Immature natural killer cell (primary cell): ENCODE measurements around the gene CHRDL2. TPM values are rescaled to one million over a fixed set of nuclear protein-coding genes. Genes with fewer than 3 reads are reported as not detected.
"Not testable (repeated sequence)": the region's sequence is repeated elsewhere in the genome, so short reads cannot be mapped to it uniquely, and the experiment has no call there.

Source experiments
- DNase-seq, 3 donors: peaks; one replicate each; pipeline ENCODE4 v3.0.0; 2022; ENCODE audit warnings: mixed read lengths in 1 of 3
- H3K27ac Mint-ChIP-seq, 6 donors: one replicate each; pipeline ENCODE4 v1.8.0; 2020; ENCODE audit warnings: mixed read lengths in 6 of 6, mild to moderate bottlenecking in 5 of 6, inconsistent platforms in 4 of 6, moderate library complexity in 3 of 6
- H3K27me3 Mint-ChIP-seq, 3 donors: one replicate each; pipeline ENCODE4 v1.8.0; 2020 to 2021; ENCODE audit warnings: low read depth in 3 of 3, mild to moderate bottlenecking in 3 of 3, mixed read lengths in 3 of 3, moderate library complexity in 3 of 3, inconsistent platforms in 1 of 3
- H3K36me3 Mint-ChIP-seq, 3 donors: one replicate each; pipeline ENCODE4 v1.8.0; 2020; ENCODE audit warnings: mixed read lengths in 3 of 3, inconsistent platforms in 2 of 3, mild to moderate bottlenecking in 2 of 3
- H3K4me1 Mint-ChIP-seq, 2 donors: one replicate each; pipeline ENCODE4 v1.8.0; 2020; ENCODE audit warnings: inconsistent platforms in 2 of 2, mild to moderate bottlenecking in 2 of 2, mixed read lengths in 2 of 2, moderate library complexity in 1 of 2
- H3K4me3 Mint-ChIP-seq, 5 donors: one replicate each; pipeline ENCODE4 v1.8.0; 2020; ENCODE audit warnings: mild to moderate bottlenecking in 5 of 5, mixed read lengths in 5 of 5, inconsistent platforms in 3 of 5, moderate library complexity in 3 of 5
- H3K9me3 Mint-ChIP-seq, 6 donors: one replicate each; pipeline ENCODE4 v1.8.0; 2020; ENCODE audit warnings: mild to moderate bottlenecking in 6 of 6, mixed read lengths in 6 of 6, inconsistent platforms in 4 of 6, moderate library complexity in 3 of 6
- polyA plus RNA-seq, 3 donors: library from polyadenylated mRNA; unstranded; fragments of 300-500 nt; fragmentation: Illumina TruSeq; gene quantifications; one replicate each; pipeline ENCODE4 v1.2.3, GENCODE V29; 2021

Gene CHRDL2, protein sequence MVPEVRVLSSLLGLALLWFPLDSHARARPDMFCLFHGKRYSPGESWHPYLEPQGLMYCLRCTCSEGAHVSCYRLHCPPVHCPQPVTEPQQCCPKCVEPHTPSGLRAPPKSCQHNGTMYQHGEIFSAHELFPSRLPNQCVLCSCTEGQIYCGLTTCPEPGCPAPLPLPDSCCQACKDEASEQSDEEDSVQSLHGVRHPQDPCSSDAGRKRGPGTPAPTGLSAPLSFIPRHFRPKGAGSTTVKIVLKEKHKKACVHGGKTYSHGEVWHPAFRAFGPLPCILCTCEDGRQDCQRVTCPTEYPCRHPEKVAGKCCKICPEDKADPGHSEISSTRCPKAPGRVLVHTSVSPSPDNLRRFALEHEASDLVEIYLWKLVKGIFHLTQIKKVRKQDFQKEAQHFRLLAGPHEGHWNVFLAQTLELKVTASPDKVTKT
- polyA plus RNA-seq, result not detected

DNA sequence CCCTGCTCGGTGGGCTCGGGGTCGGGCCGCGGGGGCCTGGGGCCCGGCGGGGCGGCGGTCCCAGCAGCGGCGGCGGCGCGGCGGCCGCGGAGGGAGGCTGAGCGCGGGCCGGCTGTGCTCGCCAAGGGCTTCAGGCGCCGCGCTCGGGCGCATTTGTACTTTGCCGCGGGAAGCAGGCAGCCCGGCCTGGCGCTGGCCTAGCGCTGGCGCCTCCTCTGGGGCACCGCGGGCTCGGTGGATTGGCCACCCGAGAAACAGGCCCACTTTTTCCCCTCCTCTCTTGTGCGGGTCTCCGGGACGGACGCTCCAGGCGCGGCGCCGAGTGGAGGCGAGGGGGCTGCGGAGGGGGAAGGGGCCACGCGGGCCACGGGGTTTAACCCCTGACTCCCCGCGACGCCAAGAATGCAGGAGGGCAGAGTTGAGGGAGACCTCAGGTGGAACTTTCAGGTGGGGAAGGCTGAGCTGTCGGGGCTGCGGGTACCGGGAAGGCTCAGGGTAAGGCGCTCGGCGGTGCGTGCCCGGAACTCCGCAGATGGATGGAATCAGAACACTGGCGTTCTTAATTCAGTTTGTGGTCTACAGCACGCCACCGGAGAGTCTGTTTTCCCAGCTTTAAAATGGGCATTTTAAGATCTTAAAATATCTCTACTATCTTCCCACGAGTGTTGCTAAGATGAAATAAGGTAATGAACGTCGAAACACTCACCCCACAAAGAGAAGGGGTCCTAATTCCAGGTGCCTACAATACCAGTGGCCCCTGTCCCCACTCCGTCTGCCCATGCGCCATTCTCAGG, at the start of gene CHRDL2:
Gene CHRDL2 (minus strand): TSS at position 126 of the 794 bp plus-strand sequence. CDS start 538 bp downstream, outside the sequence.
- Mint-ChIP-seq H3K9me3 (peaks cover 0 to 3% (median 0%) of the 10 kb centered on the region in 6 donors), H3K27ac (no peak within 1 kb of the TSS), H3K36me3 (no peaks in the 10 kb centered on the region), H3K4me3 (no peak within 1 kb of the TSS), H3K4me1 (peaks cover 0 to 3% of the 10 kb centered on the region in 2 donors), H3K27me3 (peaks cover 7 to 30% (median 27%) of the 10 kb centered on the region in 3 donors)
- DNase-seq, result no peak

DNA sequence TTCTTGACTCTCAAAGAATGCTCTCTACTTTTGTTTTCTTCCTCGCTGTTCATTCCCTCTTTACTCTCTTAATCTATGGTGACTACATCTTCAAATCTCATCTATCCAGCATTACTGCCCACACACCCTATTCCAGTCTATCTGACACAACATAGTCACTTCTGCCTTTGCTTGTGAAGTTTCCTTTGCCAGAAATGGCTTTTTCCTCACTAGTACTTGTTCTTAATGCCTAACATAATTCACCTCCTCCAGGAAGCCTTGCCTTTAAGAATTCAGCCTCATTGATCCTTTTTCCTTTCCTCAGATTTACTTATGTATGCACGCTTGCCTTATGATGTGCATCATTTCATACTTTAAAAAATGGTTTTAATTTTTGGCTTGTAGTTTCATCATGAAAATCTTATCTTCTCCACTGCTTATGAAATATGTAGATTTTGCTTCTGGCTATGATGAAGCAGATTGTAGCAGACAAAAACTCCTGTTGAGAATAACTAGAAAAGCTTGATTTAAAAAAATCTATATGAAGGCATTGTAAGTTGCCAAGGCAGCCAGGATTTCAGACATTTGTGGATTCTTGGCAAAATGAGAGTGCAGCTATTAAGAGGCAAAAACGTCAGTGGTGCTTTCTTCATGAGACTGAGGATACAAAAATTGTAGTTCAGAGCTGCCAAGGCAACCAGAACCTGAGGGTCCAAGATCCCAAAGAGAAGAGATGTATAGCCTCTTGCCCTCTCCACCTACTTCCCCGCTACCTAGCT, 49.2 kb upstream of the CHRDL2 start:
- DNase-seq, result no peak
- Mint-ChIP-seq H3K4me3 (no peak overlapping the region), H3K27ac (no peak overlapping the region), H3K27me3 (no peaks in the 10 kb centered on the region), H3K9me3 (no peaks in the 10 kb centered on the region), H3K36me3 (peaks cover 0 to 4% (median 0%) of the 10 kb centered on the region in 3 donors), H3K4me1 (peaks cover 27 to 40% of the 10 kb centered on the region in 2 donors)

DNA sequence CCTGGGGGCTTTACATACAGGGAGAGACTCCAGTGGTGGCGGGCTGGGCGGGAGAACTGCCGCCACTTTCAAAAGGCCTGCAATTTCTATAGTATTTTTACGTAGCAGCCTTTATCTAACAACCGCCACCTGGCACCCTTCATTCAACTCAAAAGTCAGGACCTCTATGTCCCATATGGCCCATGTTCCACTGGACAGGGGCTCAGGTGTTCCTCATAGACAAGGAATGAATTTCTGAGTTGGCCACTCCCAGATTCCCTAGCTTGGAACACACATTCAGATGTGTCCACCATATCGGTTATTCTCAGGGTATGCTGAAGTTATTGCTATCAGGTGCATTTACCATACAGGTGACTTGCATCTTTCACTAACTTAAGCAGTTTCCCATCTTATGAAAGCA, 47.4 kb upstream of the CHRDL2 start:
- no peak for DNase-seq
- H3K27me3 Mint-ChIP-seq, result no peaks in the 10 kb centered on the region
- H3K4me1 Mint-ChIP-seq, result peaks cover 31 to 40% of the 10 kb centered on the region in 2 donors
- no peaks in the 10 kb centered on the region for H3K9me3 Mint-ChIP-seq
- no peak overlapping the region for H3K4me3 Mint-ChIP-seq
- peak overlapping the region in 1 of 6 donors; percentile 45 for H3K27ac Mint-ChIP-seq
- H3K36me3 Mint-ChIP-seq, result peaks cover 0 to 4% (median 3%) of the 10 kb centered on the region in 3 donors

DNA sequence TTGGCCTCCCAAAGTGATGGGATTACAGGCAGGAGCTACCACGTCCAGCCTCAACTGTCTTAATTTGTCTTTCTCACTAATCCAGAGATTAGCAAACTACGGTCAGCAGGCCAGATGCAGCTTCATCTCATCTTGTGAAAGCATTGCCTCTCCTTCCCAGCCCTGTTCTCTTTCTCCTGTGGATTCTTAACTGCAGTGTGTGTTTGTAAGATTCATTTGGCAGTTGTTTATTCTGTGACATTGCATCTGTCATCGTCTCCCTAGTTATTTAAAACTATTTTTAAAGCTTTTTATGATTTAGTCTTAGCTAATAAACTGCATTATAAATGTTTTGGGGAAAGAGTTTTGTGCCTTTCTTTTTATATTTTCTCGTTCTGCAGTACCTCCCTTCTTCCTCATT, 46.7 kb upstream of the CHRDL2 start:
- Mint-ChIP-seq H3K9me3 (no peaks in the 10 kb centered on the region), H3K4me1 (peaks cover 27 to 47% of the 10 kb centered on the region in 2 donors), H3K27ac (peak overlapping the region in 4 of 6 donors; percentile 1 to 45 (median 31)), H3K36me3 (peaks cover 0 to 4% (median 3%) of the 10 kb centered on the region in 3 donors), H3K27me3 (no peaks in the 10 kb centered on the region), H3K4me3 (no peak overlapping the region)
- DNase-seq, result no peak

DNA sequence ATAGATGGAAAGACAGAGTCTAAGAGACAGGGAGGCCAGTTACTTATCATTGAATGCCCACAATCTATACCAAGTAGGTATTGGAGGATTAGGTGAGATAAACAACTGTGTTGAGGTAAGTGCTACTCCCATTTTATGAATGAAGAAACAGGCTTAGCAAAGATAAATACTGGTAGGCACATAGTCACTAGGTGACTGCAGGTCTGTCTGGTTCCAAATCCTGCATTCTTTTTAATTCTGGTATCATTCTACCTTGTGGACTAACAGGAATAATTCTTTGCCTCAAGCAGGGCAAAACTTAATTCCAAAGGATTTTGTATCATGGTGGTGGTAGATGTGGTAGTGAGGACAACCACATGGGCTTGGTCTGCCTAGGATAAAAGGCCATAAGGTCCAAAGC, 45.8 kb upstream of the CHRDL2 start:
- DNase-seq, result no peak
- Mint-ChIP-seq H3K27ac (peak overlapping the region in 1 of 6 donors; percentile 9), H3K4me1 (peaks cover 26 to 55% of the 10 kb centered on the region in 2 donors), H3K9me3 (no peaks in the 10 kb centered on the region), H3K27me3 (no peaks in the 10 kb centered on the region), H3K36me3 (peaks cover 0 to 4% (median 3%) of the 10 kb centered on the region in 3 donors), H3K4me3 (no peak overlapping the region)

DNA sequence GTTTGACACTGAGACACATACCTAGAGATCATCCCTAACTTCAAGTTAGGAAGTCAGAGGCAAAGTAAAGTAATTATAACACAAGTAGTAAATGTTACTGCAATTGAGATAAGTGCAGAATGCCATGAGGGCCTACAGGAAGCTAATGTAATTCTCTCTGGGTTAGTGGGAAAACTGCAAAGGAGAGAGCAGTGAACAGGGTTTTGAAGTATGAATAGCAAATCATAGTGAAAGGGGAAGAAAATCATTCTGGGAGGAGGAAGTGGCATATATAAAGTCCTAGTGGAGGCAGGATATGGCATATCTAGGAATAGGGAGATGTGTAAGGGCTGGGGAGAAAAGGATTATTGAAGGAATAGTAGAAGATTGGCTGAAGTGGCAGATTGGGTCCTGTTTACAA, 45.3 kb upstream of the CHRDL2 start:
- no peak overlapping the region for H3K4me3 Mint-ChIP-seq
- peaks cover 26 to 56% of the 10 kb centered on the region in 2 donors for H3K4me1 Mint-ChIP-seq
- H3K27me3 Mint-ChIP-seq, result no peaks in the 10 kb centered on the region
- DNase-seq, result no peak
- H3K27ac Mint-ChIP-seq, result peak overlapping the region in 2 of 6 donors; percentile 3 to 9
- no peaks in the 10 kb centered on the region for H3K9me3 Mint-ChIP-seq
- peaks cover 0 to 4% (median 3%) of the 10 kb centered on the region in 3 donors for H3K36me3 Mint-ChIP-seq

DNA sequence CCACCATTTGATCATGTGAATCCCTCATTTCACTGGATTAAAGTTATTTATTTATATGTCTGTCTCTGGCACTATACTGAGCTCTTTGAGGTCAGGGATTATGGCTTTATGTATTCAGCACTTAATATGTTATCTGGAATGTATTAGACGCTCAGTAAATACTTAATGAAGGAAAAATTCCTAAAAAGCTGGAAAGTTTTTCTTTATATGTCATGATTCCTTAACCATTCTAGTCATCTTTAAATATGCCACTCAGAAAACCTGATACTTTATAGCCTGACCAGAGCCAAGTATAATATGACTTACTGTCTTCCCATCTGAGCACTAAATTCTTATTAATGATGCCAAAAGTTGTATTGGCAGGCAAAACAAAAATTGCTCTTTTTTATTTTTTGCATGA, 44.5 kb upstream of the CHRDL2 start:
- Mint-ChIP-seq H3K27ac (peak overlapping the region in 3 of 6 donors; percentile 0 to 58 (median 15)), H3K4me1 (peaks cover 32 to 63% of the 10 kb centered on the region in 2 donors), H3K27me3 (no peaks in the 10 kb centered on the region), H3K36me3 (peaks cover 0 to 4% (median 3%) of the 10 kb centered on the region in 3 donors), H3K4me3 (no peak overlapping the region), H3K9me3 (no peaks in the 10 kb centered on the region)
- no peak for DNase-seq

DNA sequence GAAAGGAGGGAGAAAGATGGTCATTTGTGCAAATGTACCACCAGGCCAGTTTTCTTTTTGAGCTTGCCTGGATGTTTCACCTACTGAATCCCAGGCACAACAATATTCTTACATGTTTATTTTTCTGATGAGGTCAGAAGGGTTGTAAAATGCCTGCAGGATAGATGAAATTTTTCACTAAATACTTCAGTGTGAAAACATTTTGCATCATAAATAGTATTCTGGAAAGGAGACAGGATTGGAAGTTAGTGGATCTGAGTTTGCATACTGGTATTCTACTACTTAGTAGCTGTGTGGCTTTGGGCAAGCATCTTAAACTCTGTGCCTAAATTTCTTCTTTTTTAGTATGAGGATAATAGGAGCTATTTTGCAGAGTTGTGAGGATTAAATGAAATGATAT, 42.2 kb upstream of the CHRDL2 start:
- peaks cover 0 to 4% (median 3%) of the 10 kb centered on the region in 3 donors for H3K36me3 Mint-ChIP-seq
- H3K27me3 Mint-ChIP-seq, result no peaks in the 10 kb centered on the region
- H3K27ac Mint-ChIP-seq, result peak overlapping the region in 1 of 6 donors; percentile 10
- H3K4me1 Mint-ChIP-seq, result peaks cover 50 to 82% of the 10 kb centered on the region in 2 donors
- H3K9me3 Mint-ChIP-seq, result no peaks in the 10 kb centered on the region
- no peak for DNase-seq
- no peak overlapping the region for H3K4me3 Mint-ChIP-seq

DNA sequence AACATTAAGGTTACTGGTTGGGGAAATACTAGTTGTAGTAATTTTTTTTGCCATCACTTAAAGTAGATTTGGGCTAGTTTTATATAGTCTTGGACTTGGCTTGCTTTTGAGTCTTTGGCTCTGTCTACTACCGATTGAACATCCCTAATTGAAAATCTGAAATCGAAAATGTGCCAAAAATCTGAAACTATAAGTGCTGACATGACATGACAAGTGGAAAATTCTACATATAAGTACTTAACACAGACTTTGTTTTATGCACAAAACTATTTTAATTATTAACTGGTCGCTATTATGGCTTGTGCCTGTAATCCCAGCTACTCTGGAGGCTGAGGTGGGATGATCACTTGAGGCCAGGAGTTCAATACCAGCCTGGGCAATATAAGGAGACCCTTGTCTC, 39.9 kb upstream of the CHRDL2 start:
- Mint-ChIP-seq H3K9me3 (no peaks in the 10 kb centered on the region), H3K27ac (peak overlapping the region; percentile 14 to 89 (median 80)), H3K36me3 (peaks cover 0 to 3% (median 0%) of the 10 kb centered on the region in 3 donors), H3K27me3 (no peaks in the 10 kb centered on the region), H3K4me3 (peak overlapping the region in 3 of 5 donors; percentile 35 to 73 (median 40)), H3K4me1 (peaks cover 46 to 79% of the 10 kb centered on the region in 2 donors)
- no peak for DNase-seq

DNA sequence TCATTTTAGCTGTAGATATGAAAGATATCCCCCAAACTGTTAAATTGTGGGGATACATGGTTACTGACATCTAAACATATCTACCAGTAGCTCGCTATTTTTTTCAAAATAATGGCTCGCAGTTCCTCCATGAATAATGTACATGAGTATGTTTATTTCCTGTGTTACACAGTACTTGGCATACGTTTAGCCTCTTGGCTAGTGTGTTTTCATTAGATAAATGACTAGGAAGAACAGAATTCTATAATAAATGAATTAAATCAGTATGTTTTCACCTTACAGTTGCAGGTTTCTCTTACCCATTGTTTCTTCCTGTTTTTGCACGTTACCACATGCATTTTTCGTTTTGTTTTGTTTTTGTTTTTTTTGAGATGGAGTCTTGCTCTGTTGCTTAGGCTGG, 39.2 kb upstream of the CHRDL2 start:
- H3K4me1 Mint-ChIP-seq, result peaks cover 46 to 79% of the 10 kb centered on the region in 2 donors
- H3K4me3 Mint-ChIP-seq, result peak overlapping the region in 3 of 5 donors; percentile 35 to 73 (median 40)
- peak in 1 of 3 donors; percentile 17 for DNase-seq
- H3K27ac Mint-ChIP-seq, result peak overlapping the region; percentile 19 to 89 (median 80)
- peaks cover 0 to 3% (median 0%) of the 10 kb centered on the region in 3 donors for H3K36me3 Mint-ChIP-seq
- no peaks in the 10 kb centered on the region for H3K27me3 Mint-ChIP-seq
- no peaks in the 10 kb centered on the region for H3K9me3 Mint-ChIP-seq

DNA sequence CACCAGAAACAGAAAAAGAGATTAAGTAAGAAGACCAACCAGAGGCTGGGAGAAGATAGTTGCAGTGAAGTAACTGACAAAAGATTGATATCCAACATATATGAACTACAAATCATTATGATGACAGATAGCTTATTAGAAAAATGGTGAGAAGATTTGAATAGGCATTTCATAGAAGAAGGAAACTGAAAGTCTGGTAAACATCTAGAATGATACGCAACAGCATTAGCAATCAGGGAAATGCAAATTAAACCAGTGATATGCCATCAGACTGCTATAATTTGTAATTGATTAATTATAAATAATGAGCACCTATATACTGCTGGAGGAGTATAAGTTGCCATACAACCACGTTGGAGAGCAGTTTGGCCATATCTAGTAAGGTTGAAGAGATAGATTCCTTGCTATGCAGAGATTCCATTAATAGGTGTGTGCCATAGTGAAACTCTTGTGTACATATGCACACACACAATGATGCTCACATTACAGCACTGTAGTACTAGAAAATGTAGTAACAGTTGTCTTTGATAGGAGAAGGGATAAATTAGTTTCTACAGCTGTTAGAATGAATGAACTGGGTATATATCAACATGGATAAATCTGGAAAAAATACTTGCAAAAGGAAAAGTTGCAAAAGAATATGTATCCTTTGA, 38.0 kb upstream of the CHRDL2 start:
- peaks cover 0 to 5% (median 0%) of the 10 kb centered on the region in 3 donors for H3K36me3 Mint-ChIP-seq
- H3K27ac Mint-ChIP-seq, result peak overlapping the region; percentile 19 to 89 (median 76)
- no peak for DNase-seq
- peaks cover 0 to 1% (median 0%) of the 10 kb centered on the region in 3 donors for H3K27me3 Mint-ChIP-seq
- H3K4me1 Mint-ChIP-seq, result peaks cover 42 to 73% of the 10 kb centered on the region in 2 donors
- H3K4me3 Mint-ChIP-seq, result peak overlapping the region in 3 of 5 donors; percentile 9 to 73 (median 40)
- no peaks in the 10 kb centered on the region for H3K9me3 Mint-ChIP-seq

DNA sequence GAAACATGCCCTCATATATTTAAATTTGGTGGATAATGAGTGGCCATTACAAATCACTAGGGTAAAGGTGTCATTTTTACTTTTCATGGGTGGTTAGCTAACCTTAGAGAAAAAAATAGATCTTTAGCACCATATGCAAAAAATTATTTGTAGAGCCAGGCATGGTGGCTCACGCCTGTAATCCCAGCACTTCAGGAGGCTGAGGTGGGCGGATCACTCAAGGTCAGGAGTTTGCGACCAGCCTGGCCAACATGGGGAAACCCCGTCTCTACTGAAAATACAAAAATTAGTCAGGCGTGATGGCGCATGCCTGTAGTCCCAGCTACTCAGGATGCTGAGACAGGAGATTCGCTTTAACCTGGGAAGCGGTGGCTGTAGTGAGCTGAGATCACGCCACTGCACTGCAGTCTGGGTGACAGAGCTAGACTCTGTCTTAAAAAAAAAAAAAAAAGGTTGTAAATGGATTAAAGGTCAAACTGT, 37.0 kb upstream of the CHRDL2 start:
- Mint-ChIP-seq H3K4me1 (peaks cover 49 to 78% of the 10 kb centered on the region in 2 donors), H3K36me3 (peaks cover 0 to 10% (median 0%) of the 10 kb centered on the region in 3 donors), H3K4me3 (peak overlapping the region in 1 of 5 donors; percentile 44), H3K27ac (peak overlapping the region in 3 of 6 donors; percentile 29 to 80 (median 75))
- not testable (repeated sequence) for H3K27me3 Mint-ChIP-seq, DNase-seq, H3K9me3 Mint-ChIP-seq
